C4-2B (cell line): ENCODE results near the gene SLC13A5.

Experiments
- H3K27ac ChIP-seq: fragments of 450-650 bp; 2 replicates; pipeline ENCODE4 v1.5.1; 2017
- ZFX ChIP-seq: fragments of 450-650 bp; IDR thresholded peaks from 2 replicates; pipeline ENCODE4 v1.6.1; 2017
- TF ChIP-seq, protein P1 (sequence below): fragments of 450-650 bp; conservative IDR thresholded peaks from 2 replicates; pipeline ENCODE4 v1.5.1; 2017; ENCODE audit warnings: mild to moderate bottlenecking

Gene SLC13A5

DNA sequence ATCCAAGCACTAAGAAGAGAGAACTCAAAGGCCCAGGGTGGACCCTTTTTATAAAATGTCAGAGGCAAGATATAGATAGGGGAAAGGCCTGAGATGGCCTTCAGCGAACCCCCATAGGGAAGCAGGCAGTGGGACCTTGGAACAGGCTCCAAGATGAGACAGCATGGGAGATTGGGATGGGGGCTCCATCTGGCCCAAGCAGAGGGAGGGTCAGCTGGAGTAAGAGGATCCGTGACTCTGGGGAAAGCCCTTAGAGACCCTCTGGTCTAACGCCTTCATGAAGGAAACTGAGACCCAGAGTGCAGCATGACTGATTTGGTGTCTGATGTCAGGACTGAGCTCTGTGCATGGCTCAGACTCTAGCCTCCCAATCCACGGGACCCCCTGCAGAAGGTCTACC, 30.8 kb downstream of the SLC13A5 start:
- TF ChIP-seq ZFX = no peak
- no peak overlapping the region for H3K27ac ChIP-seq

DNA sequence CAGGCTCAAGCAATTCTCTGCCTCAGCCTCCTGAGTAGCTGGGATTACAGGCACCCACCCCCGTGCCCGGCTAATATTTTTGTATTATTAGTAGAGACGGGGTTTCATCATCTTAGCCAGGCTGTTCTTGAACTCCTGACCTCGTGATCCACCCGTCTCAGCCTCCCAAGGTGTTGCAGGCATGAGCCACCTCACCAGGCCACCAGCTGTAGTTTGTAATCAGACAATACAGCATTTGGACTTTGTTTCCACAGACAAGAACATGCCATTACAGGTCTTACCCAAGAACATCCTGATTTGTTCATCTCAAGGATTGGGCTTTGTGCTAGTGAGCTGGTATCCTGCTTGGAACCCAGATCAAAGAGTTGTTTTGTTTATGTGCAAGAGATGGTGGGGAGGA, 31.5 kb downstream of the SLC13A5 start:
- no peak overlapping the region for H3K27ac ChIP-seq
- TF ChIP-seq, protein P1, sequence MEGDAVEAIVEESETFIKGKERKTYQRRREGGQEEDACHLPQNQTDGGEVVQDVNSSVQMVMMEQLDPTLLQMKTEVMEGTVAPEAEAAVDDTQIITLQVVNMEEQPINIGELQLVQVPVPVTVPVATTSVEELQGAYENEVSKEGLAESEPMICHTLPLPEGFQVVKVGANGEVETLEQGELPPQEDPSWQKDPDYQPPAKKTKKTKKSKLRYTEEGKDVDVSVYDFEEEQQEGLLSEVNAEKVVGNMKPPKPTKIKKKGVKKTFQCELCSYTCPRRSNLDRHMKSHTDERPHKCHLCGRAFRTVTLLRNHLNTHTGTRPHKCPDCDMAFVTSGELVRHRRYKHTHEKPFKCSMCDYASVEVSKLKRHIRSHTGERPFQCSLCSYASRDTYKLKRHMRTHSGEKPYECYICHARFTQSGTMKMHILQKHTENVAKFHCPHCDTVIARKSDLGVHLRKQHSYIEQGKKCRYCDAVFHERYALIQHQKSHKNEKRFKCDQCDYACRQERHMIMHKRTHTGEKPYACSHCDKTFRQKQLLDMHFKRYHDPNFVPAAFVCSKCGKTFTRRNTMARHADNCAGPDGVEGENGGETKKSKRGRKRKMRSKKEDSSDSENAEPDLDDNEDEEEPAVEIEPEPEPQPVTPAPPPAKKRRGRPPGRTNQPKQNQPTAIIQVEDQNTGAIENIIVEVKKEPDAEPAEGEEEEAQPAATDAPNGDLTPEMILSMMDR = no peak
- no peak for TF ChIP-seq ZFX

DNA sequence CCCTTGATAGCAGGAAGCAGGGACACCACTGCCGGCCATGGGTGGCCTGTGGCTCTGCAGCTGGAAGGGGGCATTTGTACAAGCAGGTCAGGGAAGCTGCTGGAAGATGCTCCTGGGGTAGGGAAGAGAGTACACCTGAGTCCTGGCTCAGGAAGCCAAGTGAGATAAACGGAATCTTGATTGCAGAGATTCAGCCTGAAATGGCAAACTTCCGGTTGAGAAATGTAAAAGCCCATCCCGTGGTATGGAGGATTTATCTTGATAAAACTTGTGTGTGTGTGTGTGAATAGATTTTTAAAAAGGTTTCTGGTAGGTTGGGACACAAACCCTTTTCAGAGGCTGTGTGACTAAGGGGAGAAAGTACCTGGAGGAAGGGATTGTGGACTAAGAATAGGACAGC, 32.0 kb downstream of the SLC13A5 start:
- TF ChIP-seq, protein P1 = no peak
- TF ChIP-seq ZFX = no peak
- no peak overlapping the region for H3K27ac ChIP-seq

DNA sequence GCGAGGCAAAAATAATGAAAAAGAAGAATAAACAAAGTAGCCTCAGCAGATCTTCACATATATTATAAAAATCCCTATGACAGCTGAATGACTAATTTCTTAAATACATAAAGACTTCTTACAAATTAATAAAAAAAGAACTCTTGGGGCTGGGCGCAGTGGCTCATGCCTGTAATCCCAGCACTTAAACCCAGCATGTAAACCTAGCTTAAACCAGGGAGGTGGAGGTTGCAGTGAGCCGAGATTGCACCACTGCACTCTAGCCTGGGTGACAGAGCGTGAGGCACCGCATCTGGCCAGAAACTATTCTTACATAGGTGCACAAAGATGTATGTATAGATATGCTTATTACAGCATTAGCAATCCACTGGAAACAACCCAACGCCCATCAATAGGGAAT, 33.9 kb downstream of the SLC13A5 start:
- no peak overlapping the region for H3K27ac ChIP-seq
- TF ChIP-seq, protein P1 = no peak
- no peak for TF ChIP-seq ZFX

DNA sequence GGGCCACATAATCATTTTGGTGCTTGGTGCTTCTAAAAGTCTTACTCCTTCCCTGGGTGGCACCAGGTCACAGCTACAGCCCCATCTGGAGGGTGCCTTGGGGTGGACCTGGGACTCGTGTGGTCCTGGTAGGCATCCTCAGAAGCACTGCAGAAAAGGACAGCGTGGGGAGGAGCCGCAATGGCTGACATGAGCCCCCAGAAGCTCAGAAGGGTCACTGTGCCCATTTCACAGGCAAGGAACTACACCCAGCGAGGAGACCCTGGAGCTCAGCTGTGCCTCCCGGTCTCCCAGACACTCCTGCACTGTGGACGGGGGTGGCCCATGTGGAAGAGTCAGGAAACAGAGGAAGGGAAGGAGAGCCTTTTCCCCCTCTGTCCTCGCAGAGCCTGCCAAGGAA, 35.2 kb downstream of the SLC13A5 start:
- TF ChIP-seq ZFX = no peak
- H3K27ac ChIP-seq = no peak overlapping the region

DNA sequence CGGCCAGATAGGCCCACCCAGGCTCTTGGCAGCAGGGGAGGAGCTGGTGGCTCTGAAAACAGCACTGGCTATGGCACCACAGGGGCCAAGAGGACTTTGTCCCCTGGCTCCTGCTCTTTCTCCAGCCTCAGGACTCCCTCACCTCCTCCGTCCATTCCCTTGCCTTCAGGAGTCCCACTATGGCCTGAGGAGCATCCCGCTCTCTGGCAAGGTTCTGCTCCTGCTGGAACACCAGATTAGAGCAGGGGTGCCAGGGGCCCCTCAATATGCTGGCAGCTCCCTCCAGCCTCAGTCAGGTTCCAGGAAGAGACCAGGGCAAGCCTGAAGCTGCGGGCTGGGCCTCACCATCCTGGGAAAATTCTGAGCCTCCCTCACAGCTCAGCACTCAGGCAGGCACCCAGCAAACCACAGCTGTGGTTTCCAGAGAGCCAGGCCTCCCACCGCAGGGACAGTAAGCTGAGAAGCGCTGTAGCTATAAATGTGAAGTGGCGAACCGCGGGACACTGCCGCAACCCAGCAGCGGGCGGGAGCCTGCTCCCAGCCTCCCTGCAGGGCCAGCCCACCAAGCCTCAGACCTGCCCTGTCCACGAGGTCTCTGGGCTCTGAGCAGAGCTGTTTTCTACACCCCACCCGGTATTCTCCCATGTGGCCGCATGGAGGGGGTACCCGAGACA, 35.9 kb downstream of the SLC13A5 start:
- TF ChIP-seq, protein P1 = no peak
- no peak for TF ChIP-seq ZFX

DNA sequence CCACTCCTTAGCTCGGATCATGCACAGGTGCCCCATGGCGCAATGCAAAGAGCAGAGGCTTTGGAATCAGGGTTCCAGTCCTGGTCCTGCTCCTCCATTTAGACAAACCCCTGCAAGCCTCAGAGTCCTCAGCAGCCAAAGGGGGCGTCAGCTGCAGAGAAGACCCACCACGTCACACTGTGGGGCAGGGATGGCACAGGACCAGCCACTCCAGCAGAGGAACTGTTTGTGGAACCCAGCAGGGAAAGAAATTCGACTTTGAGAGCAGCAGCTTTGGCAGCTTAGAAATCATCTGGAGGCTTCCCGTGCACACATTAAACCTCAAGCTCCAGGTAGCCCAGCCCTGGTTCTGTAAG, 36.4 kb downstream of the SLC13A5 start:
- TF ChIP-seq, protein P1 = no peak
- TF ChIP-seq ZFX = no peak
- no peak overlapping the region for H3K27ac ChIP-seq

More for the DNA sequence above, 35.9 kb downstream of the SLC13A5 start:
- H3K27ac ChIP-seq = no peak overlapping the region

DNA sequence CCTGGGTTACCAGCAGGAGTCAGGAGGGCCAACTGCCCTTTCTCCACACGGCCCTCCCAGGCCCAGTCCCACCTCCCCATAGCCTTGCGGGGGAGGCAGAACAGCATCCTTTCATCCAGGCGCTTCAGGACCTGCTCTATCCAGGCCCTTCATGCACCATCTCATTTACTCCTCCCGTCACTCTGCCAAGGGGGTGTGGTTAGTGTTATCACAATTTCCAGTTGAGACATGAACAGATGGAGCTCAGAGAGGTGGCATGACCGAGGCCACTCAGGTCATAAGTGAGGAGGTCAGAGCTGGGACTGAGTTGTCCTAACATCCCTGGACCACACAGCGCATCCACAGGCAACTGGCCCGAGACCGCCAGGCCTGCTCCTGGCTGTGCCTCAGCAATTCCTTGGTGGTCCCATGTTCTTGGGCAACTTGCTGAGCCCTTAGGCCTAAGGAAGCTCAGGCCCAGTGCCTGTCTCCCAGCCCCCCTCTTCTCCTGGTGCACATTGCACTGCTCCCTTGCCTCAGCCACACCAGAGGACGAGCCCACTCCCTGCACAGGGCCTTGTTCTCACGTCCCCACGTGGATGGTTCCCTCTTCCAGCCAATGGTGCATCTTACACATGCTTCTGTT, 37.9 kb downstream of the SLC13A5 start:
- TF ChIP-seq, protein P1 = no peak
- no peak for TF ChIP-seq ZFX
- H3K27ac ChIP-seq = no peak overlapping the region
